ENCODE data around the gene TTPAL. TPM values are rescaled to one million over a fixed set of nuclear protein-coding genes. Genes with fewer than 3 reads are reported as not detected.

Gene TTPAL
- total RNA-seq, 1 experiment from 2014 or later = 10.3 TPM

GRCh38 chr20:44526129-44526528 is 50.5 kb downstream of the TTPAL start:
- POLR2A ChIA-PET = no interaction called here
- TF ChIP-seq ZNF121 (CRISPR knock-in tag; IDR thresholded peaks at IDR 0.05) (no peak), TEAD1 (CRISPR knock-in tag; IDR thresholded peaks at IDR 0.05) (no peak), SP1 (CRISPR knock-in tag; conservative IDR thresholded peaks at IDR 0.05) (no peak), MXD4 (CRISPR knock-in tag; IDR thresholded peaks at IDR 0.05; ENCODE audit: borderline replicate concordance) (no peak), PRDM15 (CRISPR knock-in tag; IDR thresholded peaks at IDR 0.05) (no peak), ZNF219 (CRISPR knock-in tag; IDR thresholded peaks at IDR 0.05; ENCODE audit: borderline replicate concordance) (no peak), CTCF (IDR thresholded peaks at IDR 0.05) (no peak), ZNF263 (CRISPR knock-in tag; IDR thresholded peaks at IDR 0.05; ENCODE audit: low read depth) (no peak), SMAD4 (CRISPR knock-in tag; IDR thresholded peaks at IDR 0.05) (no peak), ETV6 (CRISPR knock-in tag; IDR thresholded peaks at IDR 0.05) (no peak), FOXJ3 (CRISPR knock-in tag; IDR thresholded peaks at IDR 0.05; ENCODE audit: borderline replicate concordance) (no peak), PREB (CRISPR knock-in tag; IDR thresholded peaks at IDR 0.05; ENCODE audit: borderline replicate concordance) (no peak), E2F5 (CRISPR knock-in tag; IDR thresholded peaks at IDR 0.05) (no peak), ATF1 (CRISPR knock-in tag; IDR thresholded peaks at IDR 0.05) (no peak), NR2C2 (CRISPR knock-in tag; IDR thresholded peaks at IDR 0.05) (no peak)
- TF ChIP-seq, protein P1, sequence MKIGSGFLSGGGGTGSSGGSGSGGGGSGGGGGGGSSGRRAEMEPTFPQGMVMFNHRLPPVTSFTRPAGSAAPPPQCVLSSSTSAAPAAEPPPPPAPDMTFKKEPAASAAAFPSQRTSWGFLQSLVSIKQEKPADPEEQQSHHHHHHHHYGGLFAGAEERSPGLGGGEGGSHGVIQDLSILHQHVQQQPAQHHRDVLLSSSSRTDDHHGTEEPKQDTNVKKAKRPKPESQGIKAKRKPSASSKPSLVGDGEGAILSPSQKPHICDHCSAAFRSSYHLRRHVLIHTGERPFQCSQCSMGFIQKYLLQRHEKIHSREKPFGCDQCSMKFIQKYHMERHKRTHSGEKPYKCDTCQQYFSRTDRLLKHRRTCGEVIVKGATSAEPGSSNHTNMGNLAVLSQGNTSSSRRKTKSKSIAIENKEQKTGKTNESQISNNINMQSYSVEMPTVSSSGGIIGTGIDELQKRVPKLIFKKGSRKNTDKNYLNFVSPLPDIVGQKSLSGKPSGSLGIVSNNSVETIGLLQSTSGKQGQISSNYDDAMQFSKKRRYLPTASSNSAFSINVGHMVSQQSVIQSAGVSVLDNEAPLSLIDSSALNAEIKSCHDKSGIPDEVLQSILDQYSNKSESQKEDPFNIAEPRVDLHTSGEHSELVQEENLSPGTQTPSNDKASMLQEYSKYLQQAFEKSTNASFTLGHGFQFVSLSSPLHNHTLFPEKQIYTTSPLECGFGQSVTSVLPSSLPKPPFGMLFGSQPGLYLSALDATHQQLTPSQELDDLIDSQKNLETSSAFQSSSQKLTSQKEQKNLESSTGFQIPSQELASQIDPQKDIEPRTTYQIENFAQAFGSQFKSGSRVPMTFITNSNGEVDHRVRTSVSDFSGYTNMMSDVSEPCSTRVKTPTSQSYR (CRISPR knock-in tag; IDR thresholded peaks at IDR 0.05) = no peak
- TF ChIP-seq, protein P2, sequence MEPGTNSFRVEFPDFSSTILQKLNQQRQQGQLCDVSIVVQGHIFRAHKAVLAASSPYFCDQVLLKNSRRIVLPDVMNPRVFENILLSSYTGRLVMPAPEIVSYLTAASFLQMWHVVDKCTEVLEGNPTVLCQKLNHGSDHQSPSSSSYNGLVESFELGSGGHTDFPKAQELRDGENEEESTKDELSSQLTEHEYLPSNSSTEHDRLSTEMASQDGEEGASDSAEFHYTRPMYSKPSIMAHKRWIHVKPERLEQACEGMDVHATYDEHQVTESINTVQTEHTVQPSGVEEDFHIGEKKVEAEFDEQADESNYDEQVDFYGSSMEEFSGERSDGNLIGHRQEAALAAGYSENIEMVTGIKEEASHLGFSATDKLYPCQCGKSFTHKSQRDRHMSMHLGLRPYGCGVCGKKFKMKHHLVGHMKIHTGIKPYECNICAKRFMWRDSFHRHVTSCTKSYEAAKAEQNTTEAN (CRISPR knock-in tag; IDR thresholded peaks at IDR 0.05) = no peak
- TF ChIP-seq, protein P3, sequence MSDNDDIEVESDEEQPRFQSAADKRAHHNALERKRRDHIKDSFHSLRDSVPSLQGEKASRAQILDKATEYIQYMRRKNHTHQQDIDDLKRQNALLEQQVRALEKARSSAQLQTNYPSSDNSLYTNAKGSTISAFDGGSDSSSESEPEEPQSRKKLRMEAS (CRISPR knock-in tag; IDR thresholded peaks at IDR 0.05) = no peak
- TF ChIP-seq, protein P4, sequence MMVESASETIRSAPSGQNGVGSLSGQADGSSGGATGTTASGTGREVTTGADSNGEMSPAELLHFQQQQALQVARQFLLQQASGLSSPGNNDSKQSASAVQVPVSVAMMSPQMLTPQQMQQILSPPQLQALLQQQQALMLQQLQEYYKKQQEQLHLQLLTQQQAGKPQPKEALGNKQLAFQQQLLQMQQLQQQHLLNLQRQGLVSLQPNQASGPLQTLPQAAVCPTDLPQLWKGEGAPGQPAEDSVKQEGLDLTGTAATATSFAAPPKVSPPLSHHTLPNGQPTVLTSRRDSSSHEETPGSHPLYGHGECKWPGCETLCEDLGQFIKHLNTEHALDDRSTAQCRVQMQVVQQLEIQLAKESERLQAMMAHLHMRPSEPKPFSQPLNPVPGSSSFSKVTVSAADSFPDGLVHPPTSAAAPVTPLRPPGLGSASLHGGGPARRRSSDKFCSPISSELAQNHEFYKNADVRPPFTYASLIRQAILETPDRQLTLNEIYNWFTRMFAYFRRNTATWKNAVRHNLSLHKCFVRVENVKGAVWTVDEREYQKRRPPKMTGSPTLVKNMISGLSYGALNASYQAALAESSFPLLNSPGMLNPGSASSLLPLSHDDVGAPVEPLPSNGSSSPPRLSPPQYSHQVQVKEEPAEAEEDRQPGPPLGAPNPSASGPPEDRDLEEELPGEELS (CRISPR knock-in tag; IDR thresholded peaks at IDR 0.05) = no peak
- H3K27ac Mint-ChIP-seq = peak overlapping the region; percentile 81
- peaks cover 48% of the 10 kb centered on the region for H3K4me1 Mint-ChIP-seq
- H3K27me3 Mint-ChIP-seq (ENCODE audit: low read depth) = no peaks in the 10 kb centered on the region
- H3K4me3 Mint-ChIP-seq = no peak overlapping the region
- CTCF ChIA-PET = interaction anchor here (1.2 kb wide), 1 partner anchor 15 kb away, joined by 3 read pairs; no protein-coding TSS in a partner anchor
- ATAC-seq (no peak), DNase-seq (ENCODE audit: low spot score) (no peak)
- H3K36me3 Mint-ChIP-seq = no peaks in the 10 kb centered on the region; the same call in 1 of the 2 replicates
- H3K9me3 Mint-ChIP-seq = peaks cover 4% of the 10 kb centered on the region
